Tibial artery (tissue), 4 donors: ENCODE results near the gene PSEN1.

Experiments
- DNase-seq, 2 donors: peaks; one replicate each; pipeline ENCODE4 v3.0.0-alpha.2; 2019
- H3K27ac ChIP-seq, 2 donors: fragments of 200-600 bp; sonication (generic) in 1 of 2; 1 replicate in 1 of 2; 2 replicates in 1 of 2; pipeline ENCODE4 v1.5.1; 2018 to 2019; ENCODE audit warnings: mild to moderate bottlenecking in 1 of 2
- H3K27me3 ChIP-seq, 2 donors: fragments of 200-600 bp; sonication (generic) in 1 of 2; one replicate each; pipeline versions ENCODE4 v1.5.1 to v1.6.0; 2016 to 2019
- H3K36me3 ChIP-seq, 3 donors: fragments of 200-600 bp; sonication (generic) in 2 of 3; one replicate each; pipeline ENCODE4 v1.5.1; 2016 to 2019; ENCODE audit warnings: mild to moderate bottlenecking in 2 of 3
- H3K4me1 ChIP-seq, 4 donors: fragments of 200-600 bp; sonication (generic) in 2 of 4; 1 replicate in 3 of 4; 2 replicates in 1 of 4; pipeline ENCODE4 v1.5.1; 2016 to 2019
- H3K4me3 ChIP-seq, 2 donors: fragments of 200-600 bp; sonication (generic) in 1 of 2; 1 replicate in 1 of 2; 2 replicates in 1 of 2; pipeline ENCODE4 v1.5.1; 2018 to 2019; ENCODE audit warnings: mild to moderate bottlenecking in 2 of 2
- H3K9me3 ChIP-seq, 3 donors: fragments of 200-600 bp; sonication (generic) in 1 of 3; one replicate each; pipeline ENCODE4 v1.5.1; 2016 to 2019
- CTCF ChIP-seq, 2 experiments: fragments of 200-600 bp in 1 of 2; fragments of 450-650 bp in 1 of 2; IDR thresholded peaks; one replicate each; pipeline ENCODE4 v1.5.1; 2017 to 2019; ENCODE audit warnings: antibody characterized with exemption in 2 of 2, mild to moderate bottlenecking in 1 of 2, moderate library complexity in 1 of 2
- intact Hi-C: fragments of 100-400 bp; cut with DNase I; formaldehyde crosslinking; loops from one replicate; pipeline ENCODE4 v1.15.0; 2023; ENCODE audit warnings: low total_unique reads

Gene PSEN1

GRCh38 chr14:73244541-73245290 lies 108.4 kb downstream of the PSEN1 start:
- Histone ChIP-seq H3K27ac (no peak overlapping the region), H3K36me3 (no peaks in the 10 kb centered on the region), H3K9me3 (no peaks in the 10 kb centered on the region), H3K27me3 (peaks cover 0 to 45% of the 10 kb centered on the region in 2 donors), H3K4me1 (peaks cover 0 to 24% (median 14%) of the 10 kb centered on the region in 4 donors), H3K4me3 (no peak overlapping the region)
- no peak for TF ChIP-seq CTCF (IDR thresholded peaks at IDR 0.05)
- intact Hi-C loops: no loop called here
- DNase-seq: no peak

GRCh38 chr14:73245480-73246325 lies 109.4 kb downstream of the PSEN1 start:
- Histone ChIP-seq H3K4me3 (peak overlapping the region; percentile 48 to 60), H3K9me3 (no peaks in the 10 kb centered on the region), H3K36me3 (peaks cover 0 to 3% (median 0%) of the 10 kb centered on the region in 3 donors), H3K27me3 (peaks cover 0 to 35% of the 10 kb centered on the region in 2 donors), H3K27ac (peak overlapping the region in 1 of 2 donors; percentile 32), H3K4me1 (peaks cover 0 to 17% (median 9%) of the 10 kb centered on the region in 4 donors)
- TF ChIP-seq CTCF (IDR thresholded peaks at IDR 0.05): no peak
- DNase-seq: peak in 1 of 2 donors; percentile 54
- intact Hi-C loops: no loop called here

- peaks cover 0 to 3% (median 0%) of the 10 kb centered on the region in 3 donors for H3K36me3 ChIP-seq
- no peak for TF ChIP-seq CTCF (IDR thresholded peaks at IDR 0.05)
- H3K4me3 ChIP-seq: peak overlapping the region; percentile 48 to 60
- peaks cover 0 to 26% of the 10 kb centered on the region in 2 donors for H3K27me3 ChIP-seq
- H3K27ac ChIP-seq: peak overlapping the region in 1 of 2 donors; percentile 32
- DNase-seq: no peak
- H3K9me3 ChIP-seq: no peaks in the 10 kb centered on the region
- intact Hi-C loops: no loop called here
- peaks cover 0 to 10% (median 8%) of the 10 kb centered on the region in 4 donors for H3K4me1 ChIP-seq
Measured at GRCh38 chr14:73246387-73247150, 110.3 kb downstream of the PSEN1 start.

GRCh38 chr14:73248108-73248868 lies 112.0 kb downstream of the PSEN1 start:
- no peak for DNase-seq
- peaks cover 0 to 10% (median 8%) of the 10 kb centered on the region in 4 donors for H3K4me1 ChIP-seq
- peaks cover 0 to 19% of the 10 kb centered on the region in 2 donors for H3K27me3 ChIP-seq
- no peak for TF ChIP-seq CTCF (IDR thresholded peaks at IDR 0.05)
- intact Hi-C loops: no loop called here
- no peaks in the 10 kb centered on the region for H3K9me3 ChIP-seq
- H3K36me3 ChIP-seq: peaks cover 0 to 12% (median 0%) of the 10 kb centered on the region in 3 donors
- H3K4me3 ChIP-seq: no peak overlapping the region
- no peak overlapping the region for H3K27ac ChIP-seq

- Histone ChIP-seq H3K4me1 (peaks cover 0 to 10% (median 8%) of the 10 kb centered on the region in 4 donors), H3K27ac (no peak overlapping the region), H3K4me3 (no peak overlapping the region), H3K27me3 (peaks cover 0 to 18% of the 10 kb centered on the region in 2 donors), H3K36me3 (peaks cover 0 to 21% (median 0%) of the 10 kb centered on the region in 3 donors), H3K9me3 (no peaks in the 10 kb centered on the region)
- no peak for DNase-seq
- intact Hi-C loops: no loop called here
- no peak for TF ChIP-seq CTCF (IDR thresholded peaks at IDR 0.05)
Measured at GRCh38 chr14:73249108-73249507, 112.8 kb downstream of the PSEN1 start.
